Stimulated activated CD4-positive, alpha-beta T cell treated with anti-CD3 and anti-CD28 coated beads, Interleukin-12 subunit alpha, Interleukin-12 subunit beta, amount 100 ng/mL, for 24 hours (primary cell): ENCODE measurements around the gene CFAP299.
"Not testable (repeated sequence)": the region's sequence is repeated elsewhere in the genome, so short reads cannot be mapped to it uniquely, and the experiment has no call there.

Experiments used
- DNase-seq, 2 experiments: peaks; one replicate each; pipeline ENCODE4 v3.0.0-alpha.2; 2020; ENCODE audit warnings: low read depth in 2 of 2

The CFAP299 gene

GRCh38 chr4:80335554-80336358, at the start of gene CFAP299:
Gene CFAP299, plus strand, starts transcription at chr4:80335730.
- peak; percentile 44 to 74 for DNase-seq

GRCh38 chr4:80286451-80286850, 49.1 kb upstream of the CFAP299 start:
- DNase-seq = no peak

GRCh38 chr4:80290665-80291064, 44.9 kb upstream of the CFAP299 start:
- not testable (repeated sequence) for DNase-seq

GRCh38 chr4:80294206-80294605, 41.3 kb upstream of the CFAP299 start:
- DNase-seq = no peak

- no peak for DNase-seq
These were observed 40.2 kb upstream of the CFAP299 start for GRCh38 chr4:80295336-80295735.

GRCh38 chr4:80295826-80296225, 39.7 kb upstream of the CFAP299 start:
- no peak for DNase-seq

GRCh38 chr4:80301884-80302283, 33.6 kb upstream of the CFAP299 start:
- DNase-seq = no peak

GRCh38 chr4:80302616-80303223, 32.8 kb upstream of the CFAP299 start:
- no peak for DNase-seq

GRCh38 chr4:80305466-80305865, 30.1 kb upstream of the CFAP299 start:
- no peak for DNase-seq

- no peak for DNase-seq
These were observed 29.3 kb upstream of the CFAP299 start for GRCh38 chr4:80306260-80306659.

- no peak for DNase-seq
These were observed 28.3 kb upstream of the CFAP299 start for GRCh38 chr4:80307183-80307735.

GRCh38 chr4:80307774-80308465, 27.6 kb upstream of the CFAP299 start:
- no peak for DNase-seq

- no peak for DNase-seq
These were observed 27.1 kb upstream of the CFAP299 start for GRCh38 chr4:80308466-80308822.

GRCh38 chr4:80309294-80310004, 26.1 kb upstream of the CFAP299 start:
- DNase-seq = no peak

- DNase-seq = no peak
These were observed 24.4 kb upstream of the CFAP299 start for GRCh38 chr4:80311130-80311529.

GRCh38 chr4:80312124-80312523, 23.4 kb upstream of the CFAP299 start:
- DNase-seq = no peak

GRCh38 chr4:80313627-80314026, 21.9 kb upstream of the CFAP299 start:
- no peak for DNase-seq

- DNase-seq = not testable (repeated sequence)
These were observed 19.7 kb upstream of the CFAP299 start for GRCh38 chr4:80315848-80316247.

GRCh38 chr4:80321341-80321740, 14.2 kb upstream of the CFAP299 start:
- no peak for DNase-seq

GRCh38 chr4:80321776-80322175, 13.8 kb upstream of the CFAP299 start:
- DNase-seq = no peak

GRCh38 chr4:80322716-80323115, 12.8 kb upstream of the CFAP299 start:
- DNase-seq = no peak

- no peak for DNase-seq
These were observed 11.4 kb upstream of the CFAP299 start for GRCh38 chr4:80324171-80324570.
